GM23338 (cell line): ENCODE data around the gene PXYLP1. TPM values are rescaled to one million over a fixed set of nuclear protein-coding genes. Genes with fewer than 3 reads are reported as not detected.

ENCODE experiments used
- ATAC-seq: fragments of 200-7000 bp; cut with Tn5 transposase; 3 replicates; pipeline ENCODE4 v1.9.1; 2020
- DNase-seq: peaks from one replicate; pipeline ENCODE4 v3.0.0-alpha.2; 2015; ENCODE audit warnings: low spot score
- H2AFZ ChIP-seq: fragments of 200-600 bp; sonication (generic); 2 replicates; pipeline ENCODE4 v1.8.0; 2016; ENCODE audit warnings: antibody characterized with exemption, mild to moderate bottlenecking, moderate library complexity
- H3F3A ChIP-seq: fragments of 200-600 bp; sonication (generic); replicated peaks from 2 replicates; pipeline ENCODE4 v1.8.0; 2017; ENCODE audit warnings: antibody characterized with exemption, mixed run types, low read depth
- H3K27ac ChIP-seq: fragments of 200-600 bp; sonication (generic); 2 replicates; pipeline ENCODE4 v1.6.1; 2016; ENCODE audit warnings: low read depth
- H3K27me3 ChIP-seq: fragments of 200-600 bp; sonication (generic); 2 replicates; pipeline ENCODE4 v1.8.0; 2016; ENCODE audit warnings: mild to moderate bottlenecking, mixed run types, moderate library complexity; ENCODE audit not compliant: insufficient read depth
- H3K36me3 ChIP-seq: fragments of 200-600 bp; sonication (generic); 2 replicates; pipeline ENCODE4 v1.8.0; 2016; ENCODE audit warnings: mild to moderate bottlenecking; ENCODE audit not compliant: insufficient read depth
- H3K4me1 ChIP-seq: fragments of 200-600 bp; sonication (generic); 2 replicates; pipeline ENCODE4 v1.8.0; 2016; ENCODE audit warnings: mild to moderate bottlenecking, moderate library complexity; ENCODE audit not compliant: insufficient read depth
- H3K4me2 ChIP-seq: fragments of 200-600 bp; sonication (generic); 2 replicates; pipeline ENCODE4 v1.7.1; 2017; ENCODE audit warnings: mixed run types
- H3K4me3 ChIP-seq: fragments of 200-600 bp; sonication (generic); 2 replicates; pipeline ENCODE4 v1.6.1; 2016; ENCODE audit warnings: mixed run types
- H3K79me2 ChIP-seq: fragments of 200-600 bp; sonication (generic); replicated peaks from 2 replicates; pipeline ENCODE4 v1.8.0; 2017; ENCODE audit warnings: mild to moderate bottlenecking; ENCODE audit not compliant: insufficient read depth
- H3K9me2 ChIP-seq: fragments of 200-600 bp; sonication (generic); 2 replicates; pipeline ENCODE4 v1.8.0; 2017; ENCODE audit not compliant: insufficient read depth
- H4K20me1 ChIP-seq: fragments of 200-600 bp; sonication (generic); replicated peaks from 2 replicates; pipeline ENCODE4 v1.8.0; 2017; ENCODE audit warnings: mild to moderate bottlenecking; ENCODE audit not compliant: insufficient read depth
- H3K27ac Mint-ChIP-seq: 2 replicates; pipeline ENCODE4 v1.8.0; 2020; ENCODE audit warnings: inconsistent platforms, mild to moderate bottlenecking, moderate library complexity, mixed read lengths
- H3K27me3 Mint-ChIP-seq: 3 replicates; pipeline ENCODE4 v1.8.0; 2022; ENCODE audit warnings: low read depth, mild to moderate bottlenecking, moderate library complexity, mixed read lengths, inconsistent platforms; ENCODE audit not compliant: insufficient read depth, poor library complexity
- H3K36me3 Mint-ChIP-seq: 3 replicates; pipeline ENCODE4 v1.8.0; 2021; ENCODE audit warnings: low read depth, mild to moderate bottlenecking, inconsistent platforms, moderate library complexity, mixed read lengths
- H3K4me1 Mint-ChIP-seq: 3 replicates; pipeline ENCODE4 v1.8.0; 2020; ENCODE audit warnings: mild to moderate bottlenecking, inconsistent platforms, mixed read lengths
- H3K4me3 Mint-ChIP-seq: 3 replicates; pipeline ENCODE4 v1.8.0; 2021; ENCODE audit warnings: moderate library complexity, mild to moderate bottlenecking, inconsistent platforms, mixed read lengths
- H3K9me3 Mint-ChIP-seq: 3 replicates; pipeline ENCODE4 v1.8.0; 2020; ENCODE audit warnings: moderate library complexity, mild to moderate bottlenecking, inconsistent platforms, mixed read lengths
- CTCF ChIP-seq, 2 experiments: fragments of 200-600 bp in 1 of 2; sonication (generic) in 1 of 2; conservative IDR thresholded peaks; 2 replicates each; pipeline versions ENCODE4 v1.5.1 to v1.6.1; 2016 to 2017; ENCODE audit warnings: antibody characterized with exemption in 2 of 2, low read depth in 2 of 2, mild to moderate bottlenecking in 2 of 2, moderate library complexity in 1 of 2
- ETS1 ChIP-seq: IDR thresholded peaks from 2 replicates; pipeline ENCODE4 v1.6.1; 2016; ENCODE audit warnings: antibody characterized with exemption
- EZH2 ChIP-seq: fragments of 200-600 bp; sonication (generic); IDR thresholded peaks from one replicate; pipeline ENCODE4 v1.8.0; 2017; ENCODE audit warnings: antibody characterized with exemption, mild to moderate bottlenecking, low read depth; ENCODE audit not compliant: unreplicated experiment
- EZH2phosphoT487 ChIP-seq: fragments of 200-600 bp; sonication (generic); IDR thresholded peaks from one replicate; pipeline ENCODE4 v1.8.1; 2018; ENCODE audit warnings: antibody characterized with exemption; ENCODE audit not compliant: unreplicated experiment
- JUNB ChIP-seq: IDR thresholded peaks from one replicate; pipeline ENCODE4 v1.6.1; 2016; ENCODE audit warnings: antibody characterized with exemption; ENCODE audit not compliant: unreplicated experiment
- NANOG ChIP-seq: IDR thresholded peaks from 2 replicates; pipeline ENCODE4 v1.6.1; 2016; ENCODE audit warnings: antibody characterized with exemption, borderline replicate concordance
- REST ChIP-seq: IDR thresholded peaks from one replicate; pipeline ENCODE4 v1.6.1; 2018; ENCODE audit warnings: antibody characterized with exemption; ENCODE audit not compliant: unreplicated experiment
- STAT1 ChIP-seq: IDR thresholded peaks from one replicate; pipeline ENCODE4 v1.6.1; 2016; ENCODE audit warnings: antibody characterized with exemption; ENCODE audit not compliant: unreplicated experiment
- ZNF114 ChIP-seq: fragments of 250-450 bp; sonication (Bioruptor Pico); IDR thresholded peaks from 2 replicates; pipeline ENCODE4 v1.5.0; 2020; ENCODE audit warnings: mild to moderate bottlenecking, moderate library complexity
- ZNF331 ChIP-seq: fragments of 250-450 bp; sonication (Bioruptor Pico); IDR thresholded peaks from 2 replicates; pipeline ENCODE4 v1.5.0; 2020; ENCODE audit warnings: low read depth, mild to moderate bottlenecking, moderate library complexity
- polyA plus RNA-seq: library from polyadenylated mRNA; unstranded; fragments of >200 nt; fragmentation: Nextera tagmentation; extraction: Ambion mirVana; gene quantifications from 2 replicates; pipeline ENCODE4 v1.2.1, GENCODE V29; 2016
- total RNA-seq: library from RNA; depleted of rRNA; stranded (reverse); fragments of >200 nt; shearing (Covaris generic); gene quantifications from 2 replicates; pipeline ENCODE4 v1.2.3, GENCODE V29; 2014

The PXYLP1 gene
- total and polyA plus RNA-seq, 2 experiments from 2014 or later, result 8.9 to 20.1 TPM

GRCh38 chr3:141275511-141275910 lies 43.9 kb downstream of the PXYLP1 start (continued):
- no peak for TF ChIP-seq REST
- no peak for TF ChIP-seq CTCF (conservative IDR thresholded peaks at IDR 0.05; ENCODE audit: low read depth in 2 of 2)
- TF ChIP-seq ETS1, result no peak
- no peak for TF ChIP-seq EZH2phosphoT487

- Histone ChIP-seq H3K36me3 (no peaks in the 10 kb centered on the region), H3K4me3 (no peak overlapping the region), H3K27me3 (no peaks in the 10 kb centered on the region), H4K20me1 (no peaks in the 10 kb centered on the region; the same call in 1 of the 2 replicates), H3K79me2 (no peaks in the 10 kb centered on the region), H3K27ac (no peak overlapping the region), H2AFZ (no peak overlapping the region), H3K9me2 (no peaks in the 10 kb centered on the region), H3K4me1 (no peaks in the 10 kb centered on the region), H3K4me2 (no peak overlapping the region), H3F3A (no peaks in the 10 kb centered on the region)
- H3K36me3 Mint-ChIP-seq, result no peaks in the 10 kb centered on the region; the same call in 2 of the 3 replicates
- no peaks in the 10 kb centered on the region; the same call in 2 of the 3 replicates for H3K4me1 Mint-ChIP-seq
- no peak overlapping the region for H3K4me3 Mint-ChIP-seq
- no peak for DNase-seq
- no peak overlapping the region for H3K27ac Mint-ChIP-seq
- H3K9me3 Mint-ChIP-seq, result no peaks in the 10 kb centered on the region
- ATAC-seq, result no peak
- H3K27me3 Mint-ChIP-seq, result peaks cover 5% of the 10 kb centered on the region
- no peak for TF ChIP-seq NANOG
- TF ChIP-seq ETS1, result no peak
- TF ChIP-seq EZH2, result no peak
- TF ChIP-seq ZNF114 (CRISPR knock-in tag), result no peak
- no peak for TF ChIP-seq ZNF331 (CRISPR knock-in tag)
- no peak for TF ChIP-seq STAT1
- no peak for TF ChIP-seq JUNB
- TF ChIP-seq EZH2phosphoT487, result no peak
- no peak for TF ChIP-seq CTCF (conservative IDR thresholded peaks at IDR 0.05; ENCODE audit: low read depth in 2 of 2)
- TF ChIP-seq REST, result no peak
Measured at GRCh38 chr3:141275973-141276372, 44.3 kb downstream of the PXYLP1 start.
